ENCODE results near the gene KRT32.

KRT32 gene

GRCh38 chr17:41504246-41504977, 37.2 kb upstream of the KRT32 start:
- TF ChIP-seq, protein P1, sequence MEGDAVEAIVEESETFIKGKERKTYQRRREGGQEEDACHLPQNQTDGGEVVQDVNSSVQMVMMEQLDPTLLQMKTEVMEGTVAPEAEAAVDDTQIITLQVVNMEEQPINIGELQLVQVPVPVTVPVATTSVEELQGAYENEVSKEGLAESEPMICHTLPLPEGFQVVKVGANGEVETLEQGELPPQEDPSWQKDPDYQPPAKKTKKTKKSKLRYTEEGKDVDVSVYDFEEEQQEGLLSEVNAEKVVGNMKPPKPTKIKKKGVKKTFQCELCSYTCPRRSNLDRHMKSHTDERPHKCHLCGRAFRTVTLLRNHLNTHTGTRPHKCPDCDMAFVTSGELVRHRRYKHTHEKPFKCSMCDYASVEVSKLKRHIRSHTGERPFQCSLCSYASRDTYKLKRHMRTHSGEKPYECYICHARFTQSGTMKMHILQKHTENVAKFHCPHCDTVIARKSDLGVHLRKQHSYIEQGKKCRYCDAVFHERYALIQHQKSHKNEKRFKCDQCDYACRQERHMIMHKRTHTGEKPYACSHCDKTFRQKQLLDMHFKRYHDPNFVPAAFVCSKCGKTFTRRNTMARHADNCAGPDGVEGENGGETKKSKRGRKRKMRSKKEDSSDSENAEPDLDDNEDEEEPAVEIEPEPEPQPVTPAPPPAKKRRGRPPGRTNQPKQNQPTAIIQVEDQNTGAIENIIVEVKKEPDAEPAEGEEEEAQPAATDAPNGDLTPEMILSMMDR (conservative IDR thresholded peaks at IDR 0.05; ENCODE audit: control insufficient read depth, insufficient read depth, low read depth, low read length) = no peak
- DNase-seq (ENCODE audit: low read depth) = no peak
- no peak overlapping the region for H3K4me3 ChIP-seq (ENCODE audit: control insufficient read depth, low read depth, low read length)

GRCh38 chr17:41503202-41503601, 36.0 kb upstream of the KRT32 start:
- TF ChIP-seq, protein P1 (conservative IDR thresholded peaks at IDR 0.05; ENCODE audit: control insufficient read depth, insufficient read depth, low read depth, low read length) = no peak
- H3K4me3 ChIP-seq (ENCODE audit: control insufficient read depth, low read depth, low read length) = no peak overlapping the region
- no peak for DNase-seq (ENCODE audit: low read depth)

GRCh38 chr17:41500131-41500911, 33.1 kb upstream of the KRT32 start:
- DNase-seq (ENCODE audit: low read depth) = peak; percentile 65
- H3K4me3 ChIP-seq (ENCODE audit: control insufficient read depth, low read depth, low read length) = no peak overlapping the region
- TF ChIP-seq, protein P1 (conservative IDR thresholded peaks at IDR 0.05; ENCODE audit: control insufficient read depth, insufficient read depth, low read depth, low read length) = no peak

DNA sequence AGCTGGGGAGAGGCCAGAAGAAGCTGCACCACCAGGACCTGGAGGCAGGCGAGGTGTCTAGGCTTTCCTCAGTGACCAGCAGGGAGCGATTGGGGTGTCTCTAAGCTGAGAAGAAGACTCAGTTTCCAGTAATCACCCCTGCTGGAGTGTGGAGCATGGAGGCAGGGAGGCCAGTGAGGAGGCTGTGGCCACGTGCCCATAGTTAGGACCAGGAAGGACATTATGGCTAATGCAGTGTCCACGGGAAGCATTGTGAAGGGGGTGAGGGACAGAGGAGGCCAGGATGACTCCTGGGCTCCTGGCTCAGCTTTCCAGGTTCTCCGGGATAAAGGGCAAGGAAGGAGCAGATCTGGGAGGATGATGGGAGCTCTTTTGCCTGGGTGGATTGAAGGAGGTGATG, 32.5 kb upstream of the KRT32 start:
- TF ChIP-seq, protein P1 (conservative IDR thresholded peaks at IDR 0.05; ENCODE audit: control insufficient read depth, insufficient read depth, low read depth, low read length) = no peak
- DNase-seq (ENCODE audit: low read depth) = no peak
- no peak overlapping the region for H3K4me3 ChIP-seq (ENCODE audit: control insufficient read depth, low read depth, low read length)

GRCh38 chr17:41498276-41498675, 31.1 kb upstream of the KRT32 start:
- TF ChIP-seq, protein P1 (conservative IDR thresholded peaks at IDR 0.05; ENCODE audit: control insufficient read depth, insufficient read depth, low read depth, low read length) = no peak
- no peak overlapping the region for H3K4me3 ChIP-seq (ENCODE audit: control insufficient read depth, low read depth, low read length)
- DNase-seq (ENCODE audit: low read depth) = peak; percentile 3

DNA sequence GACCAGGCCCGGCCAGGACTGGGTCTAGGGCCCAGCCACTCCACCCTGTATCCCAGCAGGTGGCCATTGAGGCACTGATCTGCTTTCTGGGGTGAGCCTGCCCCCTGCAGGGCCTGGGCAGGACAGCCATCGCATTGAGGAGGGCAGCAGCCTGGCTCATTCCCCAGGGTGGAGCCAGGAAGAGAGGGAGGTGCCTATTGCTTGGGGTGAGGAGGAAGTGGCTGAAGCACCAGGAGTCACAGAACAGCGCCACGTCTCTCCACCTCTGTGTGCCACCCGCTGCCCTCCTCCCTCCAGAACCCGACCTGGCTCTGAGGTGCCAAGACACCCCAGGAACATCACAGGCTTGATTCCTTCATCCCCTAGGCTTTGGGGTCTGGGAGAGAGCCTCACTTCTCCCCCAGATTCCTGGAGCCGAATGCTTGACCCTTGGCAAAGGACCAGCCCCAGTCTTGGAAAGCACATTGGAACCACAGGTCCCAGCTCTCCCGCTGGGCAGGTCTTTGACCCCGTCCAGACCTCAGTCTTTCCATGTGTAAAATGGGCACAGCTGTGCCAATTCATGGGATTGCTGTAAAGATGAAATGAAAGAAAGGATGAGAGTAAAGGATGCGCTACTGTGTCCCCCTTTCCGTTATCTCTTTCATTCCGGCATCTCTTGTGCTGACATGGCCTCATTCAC, 29.8 kb upstream of the KRT32 start:
- DNase-seq (ENCODE audit: low read depth) = peak; percentile 80
- no peak overlapping the region for H3K4me3 ChIP-seq (ENCODE audit: control insufficient read depth, low read depth, low read length)
- TF ChIP-seq, protein P1 (conservative IDR thresholded peaks at IDR 0.05; ENCODE audit: control insufficient read depth, insufficient read depth, low read depth, low read length) = peak; percentile 84
